ENCODE data around the gene UBE2B.

- TF ChIP-seq CTCF (conservative IDR thresholded peaks at IDR 0.05; ENCODE audit: low read length) (no peak), EZH2phosphoT487 (IDR thresholded peaks at IDR 0.05; ENCODE audit: borderline replicate concordance, low read depth, low read length) (no peak)
Measured at GRCh38 chr5:134430001-134430569, 58.7 kb downstream of the UBE2B start.
